Skeletal muscle satellite cell (primary cell): ENCODE results near the gene KIF5C.
"Not testable (repeated sequence)": the region's sequence is repeated elsewhere in the genome, so short reads cannot be mapped to it uniquely, and the experiment has no call there.

Experiments
- H3K27me3 ChIP-seq: 2 replicates; pipeline ENCODE4 v1.7.0; 2013; ENCODE audit warnings: low read length; ENCODE audit not compliant: control insufficient read depth, insufficient read depth
- H3K36me3 ChIP-seq: 2 replicates; pipeline ENCODE4 v1.7.0; 2013; ENCODE audit warnings: mild to moderate bottlenecking, control low read depth, low read length; ENCODE audit not compliant: insufficient read depth
- H3K4me1 ChIP-seq: 2 replicates; pipeline ENCODE4 v1.7.0; 2013; ENCODE audit warnings: low read length; ENCODE audit not compliant: control insufficient read depth, insufficient read depth
- H3K4me2 ChIP-seq: 2 replicates; pipeline ENCODE4 v1.7.0; 2013; ENCODE audit warnings: mild to moderate bottlenecking, low read length
- H3K4me3 ChIP-seq: 2 replicates; pipeline ENCODE4 v1.7.0; 2013; ENCODE audit warnings: low read length
- H3K9ac ChIP-seq: 2 replicates; pipeline ENCODE4 v1.7.0; 2013; ENCODE audit warnings: mild to moderate bottlenecking, low read depth, low read length, moderate library complexity
- H3K9me3 ChIP-seq: replicated peaks from 2 replicates; pipeline ENCODE4 v1.7.0; 2013; ENCODE audit warnings: mild to moderate bottlenecking, control low read depth, low read length

Gene KIF5C

DNA sequence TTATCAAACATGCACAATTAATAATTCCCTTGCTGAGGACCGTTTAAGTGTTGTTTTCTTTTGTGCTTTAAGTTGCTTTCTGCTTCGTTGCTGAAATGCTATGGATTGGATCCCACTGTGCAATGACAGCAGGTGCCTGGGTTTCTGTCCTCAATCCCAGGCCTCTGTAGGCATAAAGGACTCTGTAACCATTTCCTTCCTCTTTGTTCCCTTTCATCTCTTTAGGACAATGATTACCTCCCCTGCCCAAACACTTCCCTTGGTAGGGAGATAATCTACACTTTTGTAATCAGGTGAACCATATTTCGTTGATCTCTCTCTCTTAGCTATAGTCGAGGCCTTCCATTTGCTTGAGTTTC is 104.9 kb downstream of the KIF5C start:
- Histone ChIP-seq H3K4me3 (no peak overlapping the region), H3K4me1 (no peaks in the 10 kb centered on the region), H3K27me3 (peaks cover 13% of the 10 kb centered on the region), H3K4me2 (no peak overlapping the region), H3K36me3 (no peaks in the 10 kb centered on the region), H3K9me3 (no peaks in the 10 kb centered on the region), H3K9ac (no peak overlapping the region)

DNA sequence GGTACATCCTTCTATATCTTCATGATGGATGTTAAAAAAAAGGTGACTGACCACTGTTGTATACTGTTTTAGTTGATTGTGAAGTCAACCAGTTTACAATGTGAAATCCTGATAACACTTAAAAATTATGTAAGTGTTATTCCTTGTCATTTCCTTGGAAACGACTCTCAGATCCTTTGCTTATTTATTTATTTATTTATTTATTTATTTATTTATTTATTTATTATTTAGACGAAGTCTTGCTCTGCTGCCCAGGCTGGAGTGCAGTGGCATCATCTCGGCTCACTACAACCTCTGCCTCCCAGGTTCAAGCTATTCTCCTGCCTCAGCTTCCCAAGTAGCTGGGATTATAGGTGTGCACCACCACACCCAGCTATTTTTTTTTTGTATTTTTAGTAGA is 105.5 kb downstream of the KIF5C start:
- not testable (repeated sequence) for H3K9me3 ChIP-seq, H3K36me3 ChIP-seq, H3K4me1 ChIP-seq, H3K9ac ChIP-seq, H3K4me3 ChIP-seq, H3K4me2 ChIP-seq
- peaks cover 13% of the 10 kb centered on the region for H3K27me3 ChIP-seq

GRCh38 chr2:148981324-148981723 is 106.3 kb downstream of the KIF5C start:
- Histone ChIP-seq H3K27me3 (peaks cover 13% of the 10 kb centered on the region), H3K4me3 (no peak overlapping the region), H3K4me2 (no peak overlapping the region), H3K4me1 (no peaks in the 10 kb centered on the region), H3K9ac (no peak overlapping the region), H3K36me3 (no peaks in the 10 kb centered on the region), H3K9me3 (no peaks in the 10 kb centered on the region)

DNA sequence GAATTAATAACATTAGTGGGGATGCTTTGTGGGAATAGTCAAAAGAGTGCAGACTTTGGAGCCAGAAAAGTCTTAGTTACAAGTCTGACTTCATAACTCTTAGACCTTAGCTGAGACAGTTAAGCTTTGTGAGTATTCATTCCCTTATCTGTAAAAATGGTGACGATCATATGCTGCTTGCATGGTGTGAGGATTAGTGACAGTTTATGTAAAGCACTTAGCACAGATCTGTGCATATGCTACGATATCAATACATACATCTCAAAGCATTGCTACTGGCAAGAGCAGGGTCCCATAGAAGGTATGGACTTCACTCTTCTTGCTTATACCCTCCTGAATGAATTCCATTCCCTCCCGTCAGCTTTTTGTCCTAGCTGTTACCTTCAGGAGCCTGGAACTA is 106.8 kb downstream of the KIF5C start:
- H3K4me2 ChIP-seq, result no peak overlapping the region
- no peaks in the 10 kb centered on the region for H3K9me3 ChIP-seq
- peaks cover 13% of the 10 kb centered on the region for H3K27me3 ChIP-seq
- H3K4me3 ChIP-seq, result no peak overlapping the region
- H3K9ac ChIP-seq, result no peak overlapping the region
- H3K36me3 ChIP-seq, result no peaks in the 10 kb centered on the region
- no peaks in the 10 kb centered on the region for H3K4me1 ChIP-seq

- Histone ChIP-seq H3K4me3 (no peak overlapping the region), H3K9me3 (no peaks in the 10 kb centered on the region), H3K4me2 (no peak overlapping the region), H3K9ac (no peak overlapping the region), H3K4me1 (no peaks in the 10 kb centered on the region), H3K27me3 (peaks cover 11% of the 10 kb centered on the region), H3K36me3 (no peaks in the 10 kb centered on the region)
Observed at GRCh38 chr2:148982282-148982681, 107.3 kb downstream of the KIF5C start.

- peaks cover 5% of the 10 kb centered on the region for H3K27me3 ChIP-seq
Observed at GRCh38 chr2:148983896-148984295, 108.9 kb downstream of the KIF5C start.

GRCh38 chr2:148984449-148984848 is 109.4 kb downstream of the KIF5C start:
- Histone ChIP-seq H3K27me3 (peaks cover 5% of the 10 kb centered on the region), H3K4me1 (no peaks in the 10 kb centered on the region), H3K36me3 (no peaks in the 10 kb centered on the region), H3K9me3 (no peaks in the 10 kb centered on the region), H3K4me2 (no peak overlapping the region), H3K9ac (no peak overlapping the region), H3K4me3 (no peak overlapping the region)

More at GRCh38 chr2:148983896-148984295, 108.9 kb downstream of the KIF5C start:
- Histone ChIP-seq H3K4me2 (no peak overlapping the region), H3K9me3 (no peaks in the 10 kb centered on the region), H3K4me3 (no peak overlapping the region), H3K9ac (no peak overlapping the region), H3K4me1 (no peaks in the 10 kb centered on the region), H3K36me3 (no peaks in the 10 kb centered on the region)

- H3K9ac ChIP-seq, result no peak overlapping the region
- H3K4me1 ChIP-seq, result no peaks in the 10 kb centered on the region
- H3K4me3 ChIP-seq, result no peak overlapping the region
- no peak overlapping the region for H3K4me2 ChIP-seq
- no peaks in the 10 kb centered on the region for H3K9me3 ChIP-seq
- H3K36me3 ChIP-seq, result no peaks in the 10 kb centered on the region
- no peaks in the 10 kb centered on the region for H3K27me3 ChIP-seq
Observed at GRCh38 chr2:148987286-148987685, 112.3 kb downstream of the KIF5C start.

GRCh38 chr2:148988337-148988736 is 113.3 kb downstream of the KIF5C start:
- no peak overlapping the region for H3K4me3 ChIP-seq
- no peak overlapping the region for H3K9ac ChIP-seq
- H3K4me2 ChIP-seq, result no peak overlapping the region
- no peaks in the 10 kb centered on the region for H3K9me3 ChIP-seq
- no peaks in the 10 kb centered on the region for H3K4me1 ChIP-seq
- no peaks in the 10 kb centered on the region for H3K36me3 ChIP-seq
- H3K27me3 ChIP-seq, result no peaks in the 10 kb centered on the region

- Histone ChIP-seq H3K4me3 (no peak overlapping the region), H3K27me3 (peaks cover 6% of the 10 kb centered on the region), H3K4me2 (no peak overlapping the region), H3K9ac (no peak overlapping the region), H3K9me3 (no peaks in the 10 kb centered on the region), H3K36me3 (no peaks in the 10 kb centered on the region), H3K4me1 (no peaks in the 10 kb centered on the region)
Observed at GRCh38 chr2:148989882-148990493, 115.0 kb downstream of the KIF5C start.

DNA sequence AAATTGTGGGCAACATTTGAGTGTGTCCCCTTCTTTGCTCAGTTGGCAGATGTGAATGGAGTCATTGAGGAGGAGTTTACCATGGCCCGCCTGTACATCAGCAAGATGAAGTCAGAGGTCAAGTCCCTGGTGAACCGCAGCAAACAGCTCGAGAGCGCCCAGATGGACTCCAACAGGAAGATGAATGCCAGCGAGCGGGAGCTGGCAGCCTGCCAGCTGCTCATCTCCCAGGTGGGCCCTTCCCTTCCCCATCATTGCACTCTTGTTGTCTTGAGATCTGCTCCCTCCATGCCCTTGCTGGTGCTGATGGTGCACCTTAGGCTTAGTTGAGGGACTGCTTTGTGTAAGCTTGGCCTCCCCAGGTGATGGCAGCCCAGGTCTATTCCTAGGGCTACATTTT is 115.9 kb downstream of the KIF5C start:
- Histone ChIP-seq H3K36me3 (no peaks in the 10 kb centered on the region), H3K9ac (no peak overlapping the region), H3K4me3 (no peak overlapping the region), H3K4me2 (no peak overlapping the region), H3K27me3 (peaks cover 6% of the 10 kb centered on the region), H3K4me1 (no peaks in the 10 kb centered on the region), H3K9me3 (no peaks in the 10 kb centered on the region)

DNA sequence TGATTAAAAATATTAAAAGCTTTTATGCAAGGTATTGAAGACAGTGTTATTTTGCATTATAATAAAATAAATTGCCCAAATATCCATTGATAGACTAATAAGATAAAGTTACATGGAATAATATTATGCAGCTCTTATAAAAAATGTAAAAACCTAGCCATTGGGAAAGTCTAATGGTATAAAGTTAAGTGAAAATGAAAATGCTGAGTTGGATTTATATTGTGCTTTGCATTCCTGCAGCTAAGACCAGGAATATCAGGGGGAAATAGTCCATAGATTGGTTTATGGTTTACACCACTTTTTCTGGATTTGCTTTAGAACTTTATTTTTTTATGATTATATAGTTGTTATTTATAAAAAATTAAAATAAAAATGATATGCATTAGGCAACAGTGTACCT is 117.4 kb downstream of the KIF5C start:
- Histone ChIP-seq H3K4me1 (no peaks in the 10 kb centered on the region), H3K36me3 (no peaks in the 10 kb centered on the region), H3K9me3 (no peaks in the 10 kb centered on the region), H3K4me2 (no peak overlapping the region), H3K27me3 (peaks cover 6% of the 10 kb centered on the region), H3K4me3 (no peak overlapping the region), H3K9ac (no peak overlapping the region)
